T-helper 1 cell treated with Interleukin-12 subunit alpha and Interleukin-12 subunit beta and Interleukin-4 antibody, amounts not matched to agents 30 μg/mL and 1 μg/mL, for 36 hours (primary cell): ENCODE results near the gene TMEM182.

ENCODE experiments used
- H3K27ac Mint-ChIP-seq: one replicate; pipeline ENCODE4 v1.8.0; 2021; ENCODE audit warnings: mild to moderate bottlenecking, mixed read lengths
- H3K27me3 Mint-ChIP-seq: one replicate; pipeline ENCODE4 v1.8.0; 2021; ENCODE audit warnings: low read depth, mixed read lengths
- H3K36me3 Mint-ChIP-seq: one replicate; pipeline ENCODE4 v1.8.0; 2021; ENCODE audit warnings: low read depth, mixed read lengths
- H3K4me1 Mint-ChIP-seq: one replicate; pipeline ENCODE4 v1.8.0; 2021; ENCODE audit warnings: low read depth, mixed read lengths
- H3K4me3 Mint-ChIP-seq: one replicate; pipeline ENCODE4 v1.8.0; 2021; ENCODE audit warnings: mild to moderate bottlenecking, moderate library complexity, mixed read lengths
- H3K9me3 Mint-ChIP-seq: one replicate; pipeline ENCODE4 v1.8.0; 2021; ENCODE audit warnings: mixed read lengths

The TMEM182 gene

DNA sequence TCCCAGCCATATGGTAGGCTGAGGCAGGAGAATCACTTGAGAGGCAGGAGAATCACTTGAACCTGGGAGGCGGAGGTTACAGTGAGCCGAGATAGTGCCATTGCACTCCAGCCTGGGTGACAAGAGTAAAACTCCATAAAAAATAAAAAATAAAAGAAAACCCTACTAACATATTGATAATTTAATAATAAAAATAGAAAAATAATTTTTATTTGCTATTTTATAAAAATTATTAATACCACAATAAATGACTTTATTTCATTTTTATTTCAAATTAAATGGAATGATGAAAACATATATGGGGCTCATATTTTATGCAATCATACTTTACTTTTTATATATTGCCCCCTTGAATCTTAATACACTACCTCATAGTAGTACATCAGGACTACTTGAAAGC is 20.4 kb downstream of the TMEM182 start:
- no peaks in the 10 kb centered on the region for H3K4me1 Mint-ChIP-seq
- no peak overlapping the region for H3K4me3 Mint-ChIP-seq
- H3K27ac Mint-ChIP-seq = no peak overlapping the region
- peaks cover 5% of the 10 kb centered on the region for H3K27me3 Mint-ChIP-seq
- no peaks in the 10 kb centered on the region for H3K9me3 Mint-ChIP-seq
- no peaks in the 10 kb centered on the region for H3K36me3 Mint-ChIP-seq

GRCh38 chr2:102782933-102783332 is 21.1 kb downstream of the TMEM182 start:
- no peak overlapping the region for H3K4me3 Mint-ChIP-seq
- H3K27me3 Mint-ChIP-seq = peaks cover 5% of the 10 kb centered on the region
- H3K4me1 Mint-ChIP-seq = no peaks in the 10 kb centered on the region
- no peak overlapping the region for H3K27ac Mint-ChIP-seq
- H3K36me3 Mint-ChIP-seq = no peaks in the 10 kb centered on the region
- no peaks in the 10 kb centered on the region for H3K9me3 Mint-ChIP-seq

GRCh38 chr2:102783506-102784183 is 21.8 kb downstream of the TMEM182 start:
- no peaks in the 10 kb centered on the region for H3K36me3 Mint-ChIP-seq
- no peak overlapping the region for H3K4me3 Mint-ChIP-seq
- no peak overlapping the region for H3K27ac Mint-ChIP-seq
- peaks cover 5% of the 10 kb centered on the region for H3K27me3 Mint-ChIP-seq
- no peaks in the 10 kb centered on the region for H3K9me3 Mint-ChIP-seq
- no peaks in the 10 kb centered on the region for H3K4me1 Mint-ChIP-seq

DNA sequence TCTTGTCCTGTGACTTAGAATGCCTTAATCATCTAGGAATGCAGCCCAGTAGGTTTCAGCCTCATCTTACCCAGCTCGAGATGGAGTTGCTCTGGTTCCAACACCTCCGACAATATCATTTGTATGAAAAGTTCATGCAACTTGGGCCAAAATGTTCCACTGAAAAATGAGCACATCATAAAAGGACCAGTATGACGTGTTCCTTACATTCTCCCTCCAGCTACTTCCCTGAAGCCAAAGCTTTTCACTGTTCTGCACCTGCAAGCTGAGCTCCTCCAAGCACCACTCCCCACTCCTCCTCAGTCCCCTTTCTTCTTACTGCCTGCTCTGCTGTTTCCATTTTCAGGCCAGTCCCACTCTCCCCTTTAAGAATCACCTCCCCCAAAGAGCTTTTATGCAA is 23.1 kb downstream of the TMEM182 start:
- Mint-ChIP-seq H3K4me1 (no peaks in the 10 kb centered on the region), H3K36me3 (no peaks in the 10 kb centered on the region), H3K27me3 (no peaks in the 10 kb centered on the region), H3K9me3 (no peaks in the 10 kb centered on the region), H3K4me3 (no peak overlapping the region), H3K27ac (no peak overlapping the region)

GRCh38 chr2:102788216-102788884 is 26.5 kb downstream of the TMEM182 start:
- H3K27me3 Mint-ChIP-seq = no peaks in the 10 kb centered on the region
- H3K9me3 Mint-ChIP-seq = no peaks in the 10 kb centered on the region
- H3K4me1 Mint-ChIP-seq = no peaks in the 10 kb centered on the region
- H3K36me3 Mint-ChIP-seq = no peaks in the 10 kb centered on the region
- no peak overlapping the region for H3K27ac Mint-ChIP-seq
- H3K4me3 Mint-ChIP-seq = no peak overlapping the region

- no peak overlapping the region for H3K4me3 Mint-ChIP-seq
- no peaks in the 10 kb centered on the region for H3K36me3 Mint-ChIP-seq
- no peaks in the 10 kb centered on the region for H3K9me3 Mint-ChIP-seq
- H3K4me1 Mint-ChIP-seq = no peaks in the 10 kb centered on the region
- H3K27ac Mint-ChIP-seq = no peak overlapping the region
- H3K27me3 Mint-ChIP-seq = no peaks in the 10 kb centered on the region
These were observed 27.0 kb downstream of the TMEM182 start for GRCh38 chr2:102788885-102789260.

- Mint-ChIP-seq H3K4me1 (no peaks in the 10 kb centered on the region), H3K4me3 (no peak overlapping the region), H3K36me3 (no peaks in the 10 kb centered on the region), H3K9me3 (no peaks in the 10 kb centered on the region), H3K27me3 (no peaks in the 10 kb centered on the region), H3K27ac (no peak overlapping the region)
These were observed 27.7 kb downstream of the TMEM182 start for GRCh38 chr2:102789349-102790090.

GRCh38 chr2:102790091-102790455 is 28.2 kb downstream of the TMEM182 start:
- Mint-ChIP-seq H3K9me3 (no peaks in the 10 kb centered on the region), H3K36me3 (no peaks in the 10 kb centered on the region), H3K4me1 (no peaks in the 10 kb centered on the region), H3K27ac (no peak overlapping the region), H3K4me3 (no peak overlapping the region), H3K27me3 (no peaks in the 10 kb centered on the region)

GRCh38 chr2:102792568-102793208 is 30.9 kb downstream of the TMEM182 start:
- H3K4me3 Mint-ChIP-seq = no peak overlapping the region
- H3K4me1 Mint-ChIP-seq = no peaks in the 10 kb centered on the region

DNA sequence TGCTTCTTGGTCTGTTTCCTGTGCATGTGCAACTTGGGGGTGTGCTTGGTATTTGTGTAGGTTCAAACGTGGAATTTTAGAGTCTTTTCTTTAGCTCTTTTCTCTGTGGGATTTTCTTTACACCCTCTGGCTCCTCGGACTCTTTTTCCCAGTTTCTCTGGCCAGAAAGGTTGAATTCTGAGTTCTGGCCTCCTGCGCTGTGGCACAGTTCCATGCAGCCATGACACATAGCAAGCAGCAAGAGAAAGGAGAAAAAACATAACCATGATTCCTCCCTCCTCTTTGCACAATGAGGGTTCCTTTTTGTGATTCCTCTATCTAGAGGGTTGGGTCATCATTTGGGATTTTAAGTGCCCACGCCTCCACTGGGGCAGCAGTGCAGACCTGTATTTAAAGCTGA is 33.8 kb downstream of the TMEM182 start:
- Mint-ChIP-seq H3K27ac (no peak overlapping the region), H3K4me3 (no peak overlapping the region), H3K9me3 (peaks cover 25% of the 10 kb centered on the region), H3K36me3 (peaks cover 14% of the 10 kb centered on the region), H3K27me3 (no peaks in the 10 kb centered on the region), H3K4me1 (no peaks in the 10 kb centered on the region)

More at GRCh38 chr2:102792568-102793208, 30.9 kb downstream of the TMEM182 start:
- no peak overlapping the region for H3K27ac Mint-ChIP-seq
- H3K9me3 Mint-ChIP-seq = peaks cover under 1% of the 10 kb centered on the region
- H3K36me3 Mint-ChIP-seq = no peaks in the 10 kb centered on the region
- H3K27me3 Mint-ChIP-seq = no peaks in the 10 kb centered on the region

DNA sequence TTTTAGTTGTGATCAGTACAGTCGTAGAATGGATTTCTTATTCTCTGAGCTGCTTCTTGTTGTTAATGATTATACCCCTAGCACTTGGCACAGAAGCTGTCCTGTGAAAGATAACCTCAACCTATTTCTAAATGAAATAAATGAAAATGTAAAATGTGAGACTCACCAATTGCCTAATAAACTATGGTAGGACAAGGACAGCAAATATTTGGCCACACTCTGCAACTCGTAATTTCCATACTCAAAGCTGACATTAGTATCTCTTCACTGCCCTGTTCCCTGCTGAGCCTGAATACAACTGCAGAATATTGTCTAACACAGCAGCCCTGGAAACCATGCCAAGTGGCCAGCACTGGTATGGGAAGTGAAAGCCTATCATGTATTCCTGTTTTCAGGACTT is 34.5 kb downstream of the TMEM182 start:
- no peaks in the 10 kb centered on the region for H3K27me3 Mint-ChIP-seq
- peaks cover 20% of the 10 kb centered on the region for H3K36me3 Mint-ChIP-seq
- peaks cover 32% of the 10 kb centered on the region for H3K9me3 Mint-ChIP-seq
- no peak overlapping the region for H3K27ac Mint-ChIP-seq
- H3K4me3 Mint-ChIP-seq = no peak overlapping the region
- H3K4me1 Mint-ChIP-seq = no peaks in the 10 kb centered on the region

GRCh38 chr2:102797486-102797885 is 35.7 kb downstream of the TMEM182 start:
- Mint-ChIP-seq H3K27me3 (no peaks in the 10 kb centered on the region), H3K4me3 (no peak overlapping the region), H3K36me3 (peaks cover 25% of the 10 kb centered on the region), H3K9me3 (peaks cover 44% of the 10 kb centered on the region), H3K4me1 (no peaks in the 10 kb centered on the region), H3K27ac (no peak overlapping the region)

- peaks cover 2% of the 10 kb centered on the region for H3K4me1 Mint-ChIP-seq
- no peak overlapping the region for H3K4me3 Mint-ChIP-seq
- no peaks in the 10 kb centered on the region for H3K27me3 Mint-ChIP-seq
- H3K27ac Mint-ChIP-seq = no peak overlapping the region
- peaks cover 51% of the 10 kb centered on the region for H3K9me3 Mint-ChIP-seq
- peaks cover 30% of the 10 kb centered on the region for H3K36me3 Mint-ChIP-seq
These were observed 36.4 kb downstream of the TMEM182 start for GRCh38 chr2:102798181-102798580.

- no peaks in the 10 kb centered on the region for H3K27me3 Mint-ChIP-seq
- H3K27ac Mint-ChIP-seq = no peak overlapping the region
- H3K4me1 Mint-ChIP-seq = peaks cover 9% of the 10 kb centered on the region
- peaks cover 31% of the 10 kb centered on the region for H3K36me3 Mint-ChIP-seq
- H3K9me3 Mint-ChIP-seq = peaks cover 53% of the 10 kb centered on the region
- no peak overlapping the region for H3K4me3 Mint-ChIP-seq
These were observed 39.4 kb downstream of the TMEM182 start for GRCh38 chr2:102801098-102801718.
